HG02571 (cell line): ENCODE results near the gene FNDC10.
"Not testable (repeated sequence)": the region's sequence is repeated elsewhere in the genome, so short reads cannot be mapped to it uniquely, and the experiment has no call there.

Source experiments
- ATAC-seq: cut with Tn5 transposase; IDR thresholded peaks from one replicate; pipeline ENCODE4 v1.9.1; 2021; ENCODE audit warnings: mild to moderate bottlenecking, moderate library complexity; ENCODE audit not compliant: unreplicated experiment

The FNDC10 gene

GRCh38 chr1:1567891-1568291 lies 32.0 kb downstream of the FNDC10 start:
- no peak for ATAC-seq

GRCh38 chr1:1567152-1567875 lies 32.6 kb downstream of the FNDC10 start:
- ATAC-seq: no peak

- ATAC-seq: no peak
Measured at GRCh38 chr1:1565340-1565739, 34.6 kb downstream of the FNDC10 start.

DNA sequence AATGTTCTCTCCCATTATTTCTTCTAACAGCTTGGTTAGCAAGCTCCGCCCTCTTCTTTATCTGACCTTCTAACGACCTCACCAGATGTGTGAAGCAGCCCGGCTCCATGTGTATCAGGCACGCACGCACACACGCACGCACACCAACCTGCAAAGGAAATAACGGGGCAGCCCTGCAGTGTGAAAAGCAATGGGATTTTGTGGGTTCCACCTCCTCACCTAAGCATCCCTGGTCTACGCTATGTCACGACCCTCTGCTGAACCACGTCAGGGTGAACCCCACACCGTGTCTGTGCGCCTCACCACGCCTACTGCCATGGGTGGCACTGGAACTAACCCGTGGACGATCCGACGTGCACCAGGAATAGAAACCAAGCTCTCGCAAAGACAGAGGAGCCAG lies 35.7 kb downstream of the FNDC10 start:
- ATAC-seq: no peak

GRCh38 chr1:1563688-1564087 lies 36.2 kb downstream of the FNDC10 start:
- ATAC-seq: no peak

GRCh38 chr1:1562556-1563195 lies 37.3 kb downstream of the FNDC10 start:
- ATAC-seq: no peak

DNA sequence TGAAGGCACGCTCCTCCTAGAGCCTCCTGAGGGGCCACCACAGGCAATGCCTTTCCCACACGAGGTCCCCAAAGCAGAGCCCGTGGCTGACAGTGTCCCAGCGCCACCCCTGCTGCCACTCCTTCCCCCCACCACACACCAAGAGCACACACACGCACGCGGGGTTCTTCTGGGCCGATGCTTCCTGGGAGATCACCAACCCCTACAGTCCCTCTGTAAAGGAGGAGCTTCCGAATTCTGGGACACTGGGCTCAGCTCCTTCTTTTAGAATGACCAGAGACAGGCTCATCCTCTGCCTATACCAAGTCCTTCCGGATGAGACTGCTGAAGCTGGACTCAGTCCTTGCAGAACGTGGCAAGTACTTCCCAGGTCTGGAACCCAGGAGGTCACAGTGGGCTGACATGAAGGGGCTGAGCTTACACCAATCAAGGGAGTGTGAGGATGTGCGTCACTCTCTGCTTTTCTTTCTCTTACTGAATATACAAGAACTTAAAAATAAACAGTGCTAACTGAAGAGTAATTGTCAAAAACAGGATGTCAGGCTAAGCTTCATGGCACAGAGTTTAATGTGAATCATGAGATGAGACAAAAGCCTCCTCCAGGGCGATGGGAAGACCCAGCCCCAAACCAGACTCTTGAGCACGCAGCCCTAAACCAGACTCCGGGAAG lies 38.0 kb downstream of the FNDC10 start:
- ATAC-seq: no peak

DNA sequence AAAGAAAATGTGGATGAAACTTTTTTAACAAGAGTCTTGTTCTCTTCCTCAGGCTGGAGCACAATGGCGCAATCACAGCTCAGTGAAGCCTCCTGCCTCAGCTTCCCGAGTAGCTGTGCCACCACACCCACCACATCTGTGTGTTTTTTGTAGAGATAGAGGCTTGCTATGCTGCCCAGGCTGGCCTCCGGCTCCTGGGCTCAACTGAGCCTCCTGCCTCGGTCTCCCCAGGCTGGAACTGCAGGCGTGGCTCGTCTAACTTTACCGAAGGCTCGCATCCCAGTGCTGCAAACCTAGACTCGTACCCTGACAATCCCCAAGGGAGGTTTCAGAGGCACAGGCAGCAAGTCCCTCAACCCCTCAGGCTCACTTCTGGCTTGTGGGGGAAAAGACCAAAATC lies 39.8 kb downstream of the FNDC10 start:
- ATAC-seq: no peak

- ATAC-seq: no peak
Measured at GRCh38 chr1:1559066-1559465, 40.9 kb downstream of the FNDC10 start.

GRCh38 chr1:1558591-1558990 lies 41.3 kb downstream of the FNDC10 start:
- no peak for ATAC-seq

DNA sequence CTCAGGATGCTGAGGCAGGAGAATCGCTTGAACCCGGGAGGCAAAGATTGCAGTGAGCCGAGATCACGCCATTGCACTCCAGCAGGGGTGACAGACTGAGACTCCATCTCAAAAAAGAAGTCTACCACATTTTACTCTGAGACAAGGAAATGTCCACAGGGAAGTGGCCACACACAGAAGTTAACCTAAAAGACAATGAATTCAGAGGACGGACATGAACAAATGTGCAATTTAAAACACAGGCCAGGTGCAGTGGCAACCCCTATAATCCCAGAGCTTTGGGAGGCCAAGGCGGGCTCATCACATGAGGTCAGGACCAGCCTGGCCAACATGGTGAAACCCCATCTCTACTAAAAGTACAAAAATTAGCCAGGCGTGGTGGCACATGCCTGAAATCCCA lies 42.2 kb downstream of the FNDC10 start:
- not testable (repeated sequence) for ATAC-seq

DNA sequence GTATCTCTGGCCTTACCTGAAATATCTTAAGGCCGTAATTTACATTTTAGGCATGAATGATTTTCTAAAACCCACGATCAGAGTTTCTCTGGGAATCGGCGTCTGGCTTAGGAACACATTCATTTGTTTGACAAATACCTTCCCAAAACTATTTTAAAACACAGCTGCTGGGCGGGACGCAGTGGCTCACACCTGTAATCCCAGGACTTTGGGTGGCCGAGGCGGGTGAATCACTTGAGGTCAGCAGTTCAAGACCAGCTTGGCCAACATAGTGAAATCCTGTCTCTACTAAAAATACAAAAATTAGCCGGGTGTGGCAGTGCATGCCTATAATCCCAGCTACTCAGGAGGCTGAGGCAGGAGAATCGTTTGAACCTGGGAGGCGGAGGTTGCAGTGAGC lies 43.0 kb downstream of the FNDC10 start:
- ATAC-seq: not testable (repeated sequence)

- ATAC-seq: no peak
Measured at GRCh38 chr1:1556505-1556904, 43.4 kb downstream of the FNDC10 start.

- ATAC-seq: no peak
Measured at GRCh38 chr1:1554926-1555915, 44.7 kb downstream of the FNDC10 start.

- no peak for ATAC-seq
Measured at GRCh38 chr1:1554550-1554925, 45.4 kb downstream of the FNDC10 start.

GRCh38 chr1:1553821-1554494 lies 46.0 kb downstream of the FNDC10 start:
- no peak for ATAC-seq

GRCh38 chr1:1552263-1552639 lies 47.7 kb downstream of the FNDC10 start:
- ATAC-seq: no peak

DNA sequence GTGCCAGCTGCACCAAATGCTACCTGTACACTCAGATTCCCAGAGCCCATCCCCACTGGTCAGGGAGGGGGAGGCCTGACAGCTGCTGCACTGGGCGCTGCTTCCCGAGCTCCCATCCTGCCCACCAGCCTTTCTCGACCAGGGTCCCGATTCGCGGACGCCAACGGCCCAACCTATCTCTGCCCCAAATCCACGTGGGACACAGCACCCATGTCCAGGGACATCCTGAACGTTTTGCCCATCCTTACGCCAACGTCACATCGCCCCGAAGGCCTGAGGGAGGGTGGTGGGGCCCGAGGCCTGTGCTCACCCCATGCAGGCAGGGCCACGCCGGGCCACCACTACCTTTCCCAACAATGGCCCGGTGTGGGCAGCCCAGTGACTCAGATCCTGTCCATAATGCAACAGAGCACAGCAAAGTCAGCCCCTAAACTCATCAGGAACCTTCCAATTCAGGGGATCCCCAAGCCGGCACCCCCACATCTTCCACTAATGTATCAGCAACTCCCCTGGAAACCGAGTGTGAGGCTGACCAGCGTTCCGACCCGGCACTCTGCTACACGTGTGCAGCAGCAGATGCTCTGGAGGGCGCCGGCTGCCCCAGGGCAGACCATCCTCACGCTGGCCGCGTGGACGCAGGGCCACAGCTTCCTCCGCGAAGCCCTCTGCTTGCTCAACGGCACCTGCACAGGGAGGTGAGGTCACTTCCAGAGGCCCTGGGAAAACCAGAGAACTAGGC lies 48.2 kb downstream of the FNDC10 start:
- no peak for ATAC-seq

- no peak for ATAC-seq
Measured at GRCh38 chr1:1550591-1551432, 49.1 kb downstream of the FNDC10 start.
